ENCODE measurements around the gene TMPRSS3. TPM values are rescaled to one million over a fixed set of nuclear protein-coding genes. Genes with fewer than 3 reads are reported as not detected.

Gene TMPRSS3
- polyA plus RNA-seq, 2 of the 4 experiments (the other 2 are of a cell fraction) = 0.10 to 0.12 TPM

- TF ChIP-seq EHMT2 (IDR thresholded peaks at IDR 0.05; ENCODE audit: low read depth) (no peak), ESRRA (IDR thresholded peaks at IDR 0.05; ENCODE audit: borderline replicate concordance, low read length) (no peak), HOXA7 (CRISPR knock-in tag; IDR thresholded peaks at IDR 0.05) (no peak)
Measured at GRCh38 chr21:42438316-42439205, 42.7 kb upstream of the TMPRSS3 start (continued).

GRCh38 chr21:42437786-42438185 is 41.9 kb upstream of the TMPRSS3 start:
- TF ChIP-seq REST (IDR thresholded peaks at IDR 0.05) (peak; percentile 80), HMGXB4 (CRISPR knock-in tag; IDR thresholded peaks at IDR 0.05; ENCODE audit: borderline replicate concordance) (no peak), MYC (IDR thresholded peaks at IDR 0.05; ENCODE audit: borderline replicate concordance, low read length) (no peak)
- FAIRE-seq = no peak
- ATAC-seq = no peak
- Histone ChIP-seq H3K27ac (no peak overlapping the region), H3K4me2 (no peak overlapping the region), H3K4me3 (no peak overlapping the region), H3K9me3 (0 out of 3 replicates have a peak, but pooled peaks cover 2% of the 10 kb centered on the region), H3K4me1 (no peaks in the 10 kb centered on the region)
- DNase-seq (ENCODE audit: low read depth in 1 of 2, low spot score in 1 of 2) = no peak
- CTCF ChIA-PET = no interaction called here
- 8% methylated on average over 4 of the region's 8 CpGs for WGBS (ENCODE audit: missing lambda C conversion rate)
- POLR2A ChIA-PET = no interaction called here

GRCh38 chr21:42436914-42437313 is 41.1 kb upstream of the TMPRSS3 start:
- CTCF ChIA-PET = interaction anchor here (0.6 kb wide), 1 partner anchor 13 kb away, joined by 3 read pairs; no protein-coding TSS in a partner anchor
- H3K4me1 ChIP-seq = no peaks in the 10 kb centered on the region
- DNase-seq (ENCODE audit: low read depth in 1 of 2, low spot score in 1 of 2) (no peak), ATAC-seq (no peak), FAIRE-seq (no peak)
- 0 out of 3 replicates have a peak, but pooled peaks cover 9% of the 10 kb centered on the region for H3K9me3 ChIP-seq
- H3K27ac ChIP-seq = no peak overlapping the region
- TF ChIP-seq FOSB (CRISPR knock-in tag; IDR thresholded peaks at IDR 0.05) (no peak), RFX5 (IDR thresholded peaks at IDR 0.05) (no peak), MYC (IDR thresholded peaks at IDR 0.05; ENCODE audit: borderline replicate concordance, low read length) (no peak), RCOR1 (IDR thresholded peaks at IDR 0.05; ENCODE audit: low read depth, low read length) (no peak), FOXS1 (CRISPR knock-in tag; IDR thresholded peaks at IDR 0.05) (no peak), REST (IDR thresholded peaks at IDR 0.05) (no peak), HEYL (CRISPR knock-in tag; IDR thresholded peaks at IDR 0.05) (no peak), CEBPB (IDR thresholded peaks at IDR 0.05) (no peak), ESRRA (IDR thresholded peaks at IDR 0.05; ENCODE audit: borderline replicate concordance, low read length) (no peak), CHD4 (IDR thresholded peaks at IDR 0.05; ENCODE audit: borderline replicate concordance) (no peak), PHF8 (IDR thresholded peaks at IDR 0.05; ENCODE audit: borderline replicate concordance, low read depth) (no peak), HOXB13 (CRISPR knock-in tag; IDR thresholded peaks at IDR 0.05; ENCODE audit: low read depth) (no peak), JUNB (IDR thresholded peaks at IDR 0.05) (no peak), ZFP36 (IDR thresholded peaks at IDR 0.05; ENCODE audit: borderline replicate concordance, partially characterized antibody) (no peak)
- POLR2A ChIA-PET = no interaction called here
- no peak overlapping the region for H3K4me2 ChIP-seq
- H3K4me3 ChIP-seq = no peak overlapping the region
